ENCODE measurements around the gene PRKAG3. TPM values are rescaled to one million over a fixed set of nuclear protein-coding genes. Genes with fewer than 3 reads are reported as not detected.

PRKAG3 gene
- total RNA-seq, 1 experiment from 2014 or later: not detected

DNA sequence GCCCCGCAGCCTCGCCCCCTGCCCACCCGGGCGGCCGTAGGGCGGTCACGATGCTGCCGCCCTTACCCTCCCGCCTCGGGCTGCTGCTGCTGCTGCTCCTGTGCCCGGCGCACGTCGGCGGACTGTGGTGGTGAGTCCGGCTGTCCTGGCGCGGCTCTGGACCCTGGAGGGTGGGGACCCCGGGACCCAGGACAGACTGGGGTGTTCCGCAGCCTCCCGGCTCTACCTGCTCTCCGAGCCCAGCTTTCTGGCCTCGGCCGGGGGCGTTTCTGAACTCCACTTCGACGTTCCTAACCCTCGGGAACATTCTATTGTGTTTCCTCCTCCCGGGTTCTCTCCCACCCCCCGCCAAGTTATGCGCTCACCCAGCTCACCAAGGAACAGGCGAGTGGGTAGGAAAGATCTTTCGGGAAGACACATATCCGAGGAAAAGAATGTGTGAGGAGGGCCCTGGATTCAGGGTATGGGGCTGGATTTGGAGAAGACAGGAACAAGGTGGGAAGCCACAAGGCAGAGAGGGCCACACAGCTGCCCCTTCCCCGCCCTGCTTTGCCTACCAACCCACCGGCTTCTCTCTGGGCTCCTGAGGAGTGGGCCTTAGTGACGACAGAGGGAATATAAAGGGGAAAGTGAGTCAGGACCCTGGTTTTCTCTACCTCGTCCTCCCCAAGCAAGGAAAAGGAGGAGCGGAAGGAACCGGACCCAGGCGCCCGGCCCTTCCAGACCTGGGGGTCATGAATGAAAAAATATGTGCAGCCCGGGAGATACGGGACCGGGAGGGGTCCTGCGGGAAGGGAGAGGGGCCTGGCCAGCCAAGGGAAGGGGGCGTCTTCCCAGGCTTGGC is 28.6 kb upstream of the PRKAG3 start:
- H3K36me3 Mint-ChIP-seq (ENCODE audit: insufficient read depth, unreplicated experiment): no peaks in the 10 kb centered on the region
- TF ChIP-seq, protein P1, sequence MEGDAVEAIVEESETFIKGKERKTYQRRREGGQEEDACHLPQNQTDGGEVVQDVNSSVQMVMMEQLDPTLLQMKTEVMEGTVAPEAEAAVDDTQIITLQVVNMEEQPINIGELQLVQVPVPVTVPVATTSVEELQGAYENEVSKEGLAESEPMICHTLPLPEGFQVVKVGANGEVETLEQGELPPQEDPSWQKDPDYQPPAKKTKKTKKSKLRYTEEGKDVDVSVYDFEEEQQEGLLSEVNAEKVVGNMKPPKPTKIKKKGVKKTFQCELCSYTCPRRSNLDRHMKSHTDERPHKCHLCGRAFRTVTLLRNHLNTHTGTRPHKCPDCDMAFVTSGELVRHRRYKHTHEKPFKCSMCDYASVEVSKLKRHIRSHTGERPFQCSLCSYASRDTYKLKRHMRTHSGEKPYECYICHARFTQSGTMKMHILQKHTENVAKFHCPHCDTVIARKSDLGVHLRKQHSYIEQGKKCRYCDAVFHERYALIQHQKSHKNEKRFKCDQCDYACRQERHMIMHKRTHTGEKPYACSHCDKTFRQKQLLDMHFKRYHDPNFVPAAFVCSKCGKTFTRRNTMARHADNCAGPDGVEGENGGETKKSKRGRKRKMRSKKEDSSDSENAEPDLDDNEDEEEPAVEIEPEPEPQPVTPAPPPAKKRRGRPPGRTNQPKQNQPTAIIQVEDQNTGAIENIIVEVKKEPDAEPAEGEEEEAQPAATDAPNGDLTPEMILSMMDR (IDR thresholded peaks at IDR 0.05; ENCODE audit: unreplicated experiment): no peak
- no peak overlapping the region for H3K27ac Mint-ChIP-seq (ENCODE audit: low read depth, unreplicated experiment)
- no TSS peak for BruUV-seq (replicated peaks)
- H3K27me3 Mint-ChIP-seq (ENCODE audit: insufficient read depth, unreplicated experiment): peaks cover 70% of the 10 kb centered on the region
- peak overlapping the region; percentile 57 for H3K4me3 Mint-ChIP-seq (ENCODE audit: unreplicated experiment)
- POLR2A ChIA-PET: interaction anchor here (1.2 kb wide), 1 partner anchor 9 kb away, joined by 3 read pairs; no protein-coding TSS in a partner anchor
- H3K4me1 Mint-ChIP-seq (ENCODE audit: insufficient read depth, unreplicated experiment): peaks cover 5% of the 10 kb centered on the region
- CTCF ChIA-PET: interaction anchor here (0.6 to 6.5 kb wide), 4 partner anchors 16 to 205 kb away, joined by 3 to 44 read pairs (median 4); partner anchors contain the start of gene TTLL4
- no peak for DNase-seq (ENCODE audit: unreplicated experiment)
- no peaks in the 10 kb centered on the region for H3K9me3 Mint-ChIP-seq (ENCODE audit: unreplicated experiment)
- intact Hi-C loops (cut with micrococcal nuclease): no loop called here

DNA sequence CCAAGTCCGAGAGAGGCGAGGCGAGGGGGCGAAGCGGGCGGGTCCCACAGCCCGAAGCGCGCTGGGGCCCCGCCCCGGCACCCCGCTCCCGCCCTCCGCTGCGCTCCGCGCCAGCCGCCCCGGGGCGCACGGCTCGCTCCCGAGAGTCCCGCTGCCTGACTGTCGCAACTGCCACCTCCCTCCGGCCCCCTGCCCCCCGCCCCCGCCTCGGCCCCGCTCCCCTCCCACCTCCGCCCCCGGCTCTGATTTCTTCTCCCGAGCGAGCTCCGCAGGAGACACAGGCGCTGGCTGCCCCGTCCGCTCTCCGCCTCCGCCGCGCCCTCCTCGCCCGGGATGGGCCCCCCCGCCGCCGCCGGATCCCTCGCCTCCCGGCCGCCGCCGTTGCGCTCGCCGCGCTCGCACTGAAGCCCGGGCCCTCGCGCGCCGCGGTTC is 28.0 kb upstream of the PRKAG3 start, which contains the start of gene WNT6:
Gene WNT6 (plus strand): TSS at position 250 of the 432 bp plus-strand sequence. CDS start 233 bp downstream, outside the sequence.
- Mint-ChIP-seq H3K9me3 (ENCODE audit: unreplicated experiment) (no peaks in the 10 kb centered on the region), H3K27me3 (ENCODE audit: insufficient read depth, unreplicated experiment) (peaks cover 69% of the 10 kb centered on the region), H3K4me3 (ENCODE audit: unreplicated experiment) (peak within 1 kb of the TSS; percentile 57), H3K4me1 (ENCODE audit: insufficient read depth, unreplicated experiment) (peaks cover 5% of the 10 kb centered on the region), H3K36me3 (ENCODE audit: insufficient read depth, unreplicated experiment) (no peaks in the 10 kb centered on the region), H3K27ac (ENCODE audit: low read depth, unreplicated experiment) (no peak within 1 kb of the TSS)
- no TSS peak for BruUV-seq (replicated peaks)
- DNase-seq (ENCODE audit: unreplicated experiment): no peak
- ChIA-PET CTCF (interaction anchor here (0.6 to 1.9 kb wide), 5 partner anchors 38 to 205 kb away, joined by 3 to 8 read pairs (median 3); partner anchors contain the start of gene TTLL4), POLR2A (interaction anchor here (1.2 kb wide), 1 partner anchor 10 kb away, joined by 3 read pairs; no protein-coding TSS in a partner anchor)
- intact Hi-C loops (cut with micrococcal nuclease): no loop called here
- TF ChIP-seq, protein P1 (IDR thresholded peaks at IDR 0.05; ENCODE audit: unreplicated experiment): no peak

DNA sequence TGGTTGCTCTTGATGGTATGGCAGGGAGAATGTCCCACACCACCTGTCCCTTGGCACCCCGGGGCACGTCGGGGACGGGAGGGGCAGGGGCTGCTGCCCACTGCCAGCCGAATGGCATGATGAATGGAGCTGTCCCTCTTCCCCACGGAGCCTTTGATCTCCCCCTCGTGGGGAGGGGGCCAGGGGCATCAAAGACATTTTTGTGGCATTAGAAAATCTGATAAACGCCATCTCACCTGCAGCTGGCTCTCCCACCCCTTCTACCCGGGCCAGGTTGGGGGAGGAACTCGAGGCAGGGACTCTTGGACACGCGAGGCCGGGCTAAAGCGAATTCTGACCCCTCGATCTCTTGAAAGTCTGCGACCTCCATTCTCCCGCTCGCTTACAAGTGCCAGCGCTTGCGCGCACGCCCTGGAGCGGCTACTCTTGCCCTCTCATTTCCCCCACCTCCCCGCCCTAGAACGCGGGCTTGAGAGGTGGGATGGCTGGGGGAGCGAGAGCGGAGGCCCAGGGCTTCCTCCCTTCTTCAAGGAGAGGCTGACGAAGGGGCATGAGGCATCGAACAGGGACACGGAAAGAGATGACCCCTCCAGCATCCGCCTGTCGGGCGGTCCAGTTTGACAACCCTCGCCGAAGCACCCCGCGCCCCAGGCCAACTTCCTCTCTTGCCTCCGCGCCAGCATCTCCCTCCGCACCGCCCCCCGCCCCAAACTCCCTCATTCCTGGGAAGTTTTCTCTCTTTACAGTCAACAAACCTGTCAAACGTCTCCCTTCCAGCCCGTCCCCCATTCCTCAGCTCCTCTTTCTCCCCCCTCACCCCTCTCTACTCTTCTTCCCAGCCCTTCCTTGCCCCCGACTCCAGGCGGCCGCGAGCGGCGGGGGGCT is 27.3 kb upstream of the PRKAG3 start:
- POLR2A ChIA-PET: interaction anchor here (0.6 kb wide), 1 partner anchor 39 kb away, joined by 4 read pairs; no protein-coding TSS in a partner anchor
- no TSS peak for BruUV-seq (replicated peaks)
- intact Hi-C loops (cut with micrococcal nuclease): no loop called here

More for the DNA sequence above, 27.3 kb upstream of the PRKAG3 start:
- TF ChIP-seq, protein P1 (IDR thresholded peaks at IDR 0.05; ENCODE audit: unreplicated experiment): no peak
- peaks cover 62% of the 10 kb centered on the region for H3K27me3 Mint-ChIP-seq (ENCODE audit: insufficient read depth, unreplicated experiment)
- H3K4me1 Mint-ChIP-seq (ENCODE audit: insufficient read depth, unreplicated experiment): peaks cover 12% of the 10 kb centered on the region
- CTCF ChIA-PET: interaction anchor here (0.6 to 2.2 kb wide), 6 partner anchors 10 to 338 kb away, joined by 3 to 12 read pairs (median 4); no protein-coding TSS in a partner anchor
- no peaks in the 10 kb centered on the region for H3K9me3 Mint-ChIP-seq (ENCODE audit: unreplicated experiment)
- H3K4me3 Mint-ChIP-seq (ENCODE audit: unreplicated experiment): no peak overlapping the region
- H3K36me3 Mint-ChIP-seq (ENCODE audit: insufficient read depth, unreplicated experiment): peaks cover 6% of the 10 kb centered on the region
- no peak for DNase-seq (ENCODE audit: unreplicated experiment)
- no peak overlapping the region for H3K27ac Mint-ChIP-seq (ENCODE audit: low read depth, unreplicated experiment)

Measured in MCF 10A (cell line).